GM19438 (cell line): ENCODE measurements around the gene NHLH1.

Experiments
- ATAC-seq: cut with Tn5 transposase; IDR thresholded peaks from one replicate; pipeline ENCODE4 v1.9.1; 2021; ENCODE audit warnings: low read depth; ENCODE audit not compliant: unreplicated experiment

Gene NHLH1

GRCh38 chr1:160407839-160408801 lies 41.2 kb downstream of the NHLH1 start:
- ATAC-seq: no peak

- ATAC-seq: no peak
These were observed 42.0 kb downstream of the NHLH1 start for GRCh38 chr1:160408864-160409263.

GRCh38 chr1:160409486-160409885 lies 42.6 kb downstream of the NHLH1 start:
- ATAC-seq: no peak

- no peak for ATAC-seq
These were observed 43.6 kb downstream of the NHLH1 start for GRCh38 chr1:160410406-160411005.

- ATAC-seq: no peak
These were observed 44.6 kb downstream of the NHLH1 start for GRCh38 chr1:160411271-160412027.

- ATAC-seq: no peak
These were observed 45.1 kb downstream of the NHLH1 start for GRCh38 chr1:160412028-160412362.

GRCh38 chr1:160413716-160414115 lies 46.8 kb downstream of the NHLH1 start:
- no peak for ATAC-seq

- no peak for ATAC-seq
These were observed 48.0 kb downstream of the NHLH1 start for GRCh38 chr1:160414881-160415280.

GRCh38 chr1:160415696-160416290 lies 48.9 kb downstream of the NHLH1 start:
- ATAC-seq: no peak

GRCh38 chr1:160416369-160416768 lies 49.5 kb downstream of the NHLH1 start:
- ATAC-seq: no peak

GRCh38 chr1:160418483-160418882 lies 51.6 kb downstream of the NHLH1 start:
- ATAC-seq: no peak

- no peak for ATAC-seq
These were observed 52.4 kb downstream of the NHLH1 start for GRCh38 chr1:160419150-160419837.

GRCh38 chr1:160419838-160420169 lies 52.9 kb downstream of the NHLH1 start:
- no peak for ATAC-seq

- ATAC-seq: no peak
These were observed 54.3 kb downstream of the NHLH1 start for GRCh38 chr1:160420881-160421842.

- no peak for ATAC-seq
These were observed 55.0 kb downstream of the NHLH1 start for GRCh38 chr1:160421881-160422280.
